ENCODE data around the gene DDX27.

DDX27 gene

GRCh38 chr20:49248879-49249665, 29.9 kb downstream of the DDX27 start:
- no peak for DNase-seq

- no peak for DNase-seq
These were observed 33.5 kb downstream of the DDX27 start for GRCh38 chr20:49252556-49253350.

GRCh38 chr20:49256261-49256660, 37.0 kb downstream of the DDX27 start:
- no peak for DNase-seq

- no peak for DNase-seq
These were observed 40.1 kb downstream of the DDX27 start for GRCh38 chr20:49259284-49259683.

GRCh38 chr20:49259799-49260198, 40.6 kb downstream of the DDX27 start:
- no peak for DNase-seq

GRCh38 chr20:49260218-49260617, 41.0 kb downstream of the DDX27 start:
- DNase-seq = no peak

- no peak for DNase-seq
These were observed 42.0 kb downstream of the DDX27 start for GRCh38 chr20:49261173-49261572.

GRCh38 chr20:49262444-49262843, 43.2 kb downstream of the DDX27 start:
- DNase-seq = no peak

GRCh38 chr20:49267327-49267726, 48.1 kb downstream of the DDX27 start:
- DNase-seq = peak in 1 of 2 donors; percentile 44

GRCh38 chr20:49268600-49269365, 49.6 kb downstream of the DDX27 start:
- no peak for DNase-seq

- no peak for DNase-seq
These were observed 51.0 kb downstream of the DDX27 start for GRCh38 chr20:49270177-49270576.

- no peak for DNase-seq
These were observed 51.5 kb downstream of the DDX27 start for GRCh38 chr20:49270736-49271135.

GRCh38 chr20:49272654-49273053, 53.4 kb downstream of the DDX27 start:
- no peak for DNase-seq

GRCh38 chr20:49273696-49274277, 54.6 kb downstream of the DDX27 start:
- no peak for DNase-seq

GRCh38 chr20:49275216-49275615, 56.0 kb downstream of the DDX27 start:
- no peak for DNase-seq

GRCh38 chr20:49275636-49276035, 56.4 kb downstream of the DDX27 start:
- no peak for DNase-seq

- DNase-seq = peak; percentile 59 to 68
These were observed 57.1 kb downstream of the DDX27 start for GRCh38 chr20:49276161-49276960.

- DNase-seq = peak; percentile 41 to 59
These were observed 58.0 kb downstream of the DDX27 start for GRCh38 chr20:49276961-49277785.

- no peak for DNase-seq
These were observed 58.5 kb downstream of the DDX27 start for GRCh38 chr20:49277786-49278035.

- peak; percentile 99 for DNase-seq
These were observed 59.0 kb downstream of the DDX27 start, which contains the start of gene ZNFX1 for GRCh38 chr20:49278036-49278817. Gene ZNFX1 (minus strand): TSS chr20:49278057. CDS start chr20:49275839, 2,218 bp downstream.
